Progenitor cell of endocrine pancreas (in vitro differentiated cells): ENCODE results near the gene MTRF1L. TPM values are rescaled to one million over a fixed set of nuclear protein-coding genes. Genes with fewer than 3 reads are reported as not detected.

ENCODE experiments used
- DNase-seq: peaks from one replicate; pipeline ENCODE4 v3.0.0; 2021; ENCODE audit warnings: low spot score; ENCODE audit not compliant: unreplicated experiment
- H3K27ac Mint-ChIP-seq: 2 replicates; pipeline ENCODE4 v1.8.0; 2021; ENCODE audit warnings: mild to moderate bottlenecking, moderate library complexity, mixed read lengths
- H3K27me3 Mint-ChIP-seq: 2 replicates; pipeline ENCODE4 v1.8.0; 2021; ENCODE audit warnings: mixed read lengths
- H3K36me3 Mint-ChIP-seq: 2 replicates; pipeline ENCODE4 v1.8.0; 2022; ENCODE audit warnings: mixed read lengths; ENCODE audit not compliant: insufficient read depth
- H3K4me1 Mint-ChIP-seq: 2 replicates; pipeline ENCODE4 v1.8.0; 2021; ENCODE audit warnings: low read depth, mixed read lengths
- H3K4me3 Mint-ChIP-seq: 2 replicates; pipeline ENCODE4 v1.8.0; 2021; ENCODE audit warnings: low read depth, mild to moderate bottlenecking, moderate library complexity, mixed read lengths
- H3K9me3 Mint-ChIP-seq: 2 replicates; pipeline ENCODE4 v1.8.0; 2021; ENCODE audit warnings: low read depth, mixed read lengths
- CTCF ChIP-seq: fragments of 200-600 bp; sonication (generic); IDR thresholded peaks from one replicate; pipeline ENCODE4 v1.5.0; 2021; ENCODE audit warnings: antibody characterized with exemption, mild to moderate bottlenecking; ENCODE audit not compliant: unreplicated experiment
- long read RNA-seq: library from polyadenylated mRNA; unstranded; transcript quantifications from one replicate; pipeline ENCODE4 v2.0.0, GENCODE V29; 2020
- total RNA-seq: library from RNA; stranded (reverse); gene quantifications from 2 replicates; pipeline ENCODE4 v1.2.1, GENCODE V29; 2021

Gene MTRF1L
- 17.5 and 18.4 TPM in 2 replicates for total RNA-seq
- long read RNA-seq, transcript MTRF1L-203 (7 exons, 3,676 nt), result major isoform, 14 of 40 reads
- long read RNA-seq, transcript MTRF1L-208 (7 exons, 3,651 nt), result minor isoform, 13 of 40 reads
- long read RNA-seq, transcript MTRF1L-202 (6 exons, 3,539 nt), result minor isoform, 5 of 40 reads
- long read RNA-seq, partial matches to known transcripts, result 2 of 40 reads
- long read RNA-seq, other reads (novel, unspliced or antisense), result 5 of 40 reads

DNA sequence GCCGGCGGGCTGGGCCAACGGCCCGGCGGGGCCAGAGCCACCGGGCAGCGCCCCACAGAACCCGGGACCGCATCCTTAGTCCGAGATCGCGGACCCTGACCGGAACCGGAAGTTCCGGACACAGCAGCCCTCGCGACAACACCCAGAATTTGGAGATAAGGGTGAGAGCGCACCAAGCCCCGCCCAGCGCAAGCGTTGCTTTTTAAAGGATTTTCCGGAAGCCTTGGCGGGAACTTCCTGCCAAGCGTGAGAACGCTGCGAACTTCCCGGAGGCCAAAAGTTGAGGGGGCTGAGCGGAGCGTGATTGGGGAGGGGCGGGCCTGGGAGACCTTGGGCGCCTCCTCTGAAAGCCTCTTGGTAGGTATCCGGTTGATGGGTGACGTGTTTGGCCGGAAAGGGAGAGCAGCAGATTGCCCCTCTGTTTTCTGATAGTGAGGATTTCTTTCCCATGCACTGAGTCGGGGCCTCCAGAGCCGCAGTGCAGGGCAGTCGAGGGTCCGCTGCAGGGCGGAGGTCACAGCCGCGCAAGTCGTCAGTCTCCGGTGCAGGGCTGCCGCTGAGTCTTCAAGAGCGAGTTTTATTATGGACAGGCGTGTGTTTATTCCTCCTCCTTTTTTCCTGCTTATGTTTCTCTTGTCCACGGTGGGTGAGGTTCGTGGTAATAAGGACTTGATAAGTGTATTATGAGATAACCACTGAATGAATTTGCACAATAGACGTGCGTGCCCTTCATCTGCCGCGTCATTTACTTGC, at the start of gene MTRF1L:
Gene MTRF1L (minus strand): TSS at position 97 of the 753 bp plus-strand sequence. CDS start 24 bp downstream, at position 73.
- peak; percentile 82 for DNase-seq
- TF ChIP-seq CTCF, result no peak
- Mint-ChIP-seq H3K9me3 (no peaks in the 10 kb centered on the region), H3K36me3 (peaks cover 4% of the 10 kb centered on the region), H3K4me3 (peak within 1 kb of the TSS; percentile 98), H3K27me3 (no peaks in the 10 kb centered on the region), H3K27ac (peak within 1 kb of the TSS; percentile 99), H3K4me1 (peaks cover 17% of the 10 kb centered on the region)

DNA sequence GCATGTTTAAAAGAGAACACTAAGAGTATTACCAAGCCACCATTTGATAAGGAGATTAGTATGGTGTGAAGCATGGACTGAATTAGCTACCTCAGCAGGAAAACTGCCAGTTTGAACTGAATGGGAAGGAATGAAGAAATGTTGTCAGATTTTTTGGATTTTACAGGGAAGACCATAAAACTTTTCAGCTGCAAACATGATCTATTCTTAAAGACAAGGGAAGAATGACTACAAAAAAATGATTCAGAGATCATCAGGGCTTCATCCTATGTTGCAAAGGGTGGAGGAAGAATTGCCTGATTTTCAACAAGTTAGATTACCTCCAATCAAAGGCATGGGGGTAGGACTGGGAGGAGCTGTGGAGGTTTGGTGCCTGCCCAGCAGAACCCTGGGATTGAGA, 49.3 kb upstream of the MTRF1L start:
- no peaks in the 10 kb centered on the region for H3K4me1 Mint-ChIP-seq
- DNase-seq, result no peak
- H3K9me3 Mint-ChIP-seq, result no peaks in the 10 kb centered on the region
- no peak overlapping the region for H3K27ac Mint-ChIP-seq
- no peaks in the 10 kb centered on the region for H3K27me3 Mint-ChIP-seq
- H3K4me3 Mint-ChIP-seq, result no peak overlapping the region
- TF ChIP-seq CTCF, result no peak
- no peaks in the 10 kb centered on the region for H3K36me3 Mint-ChIP-seq

GRCh38 chr6:153048631-153049030, 46.1 kb upstream of the MTRF1L start:
- H3K4me3 Mint-ChIP-seq, result no peak overlapping the region
- DNase-seq, result no peak
- no peaks in the 10 kb centered on the region for H3K4me1 Mint-ChIP-seq
- no peaks in the 10 kb centered on the region for H3K36me3 Mint-ChIP-seq
- no peaks in the 10 kb centered on the region for H3K9me3 Mint-ChIP-seq
- H3K27me3 Mint-ChIP-seq, result no peaks in the 10 kb centered on the region
- TF ChIP-seq CTCF, result no peak
- no peak overlapping the region for H3K27ac Mint-ChIP-seq

DNA sequence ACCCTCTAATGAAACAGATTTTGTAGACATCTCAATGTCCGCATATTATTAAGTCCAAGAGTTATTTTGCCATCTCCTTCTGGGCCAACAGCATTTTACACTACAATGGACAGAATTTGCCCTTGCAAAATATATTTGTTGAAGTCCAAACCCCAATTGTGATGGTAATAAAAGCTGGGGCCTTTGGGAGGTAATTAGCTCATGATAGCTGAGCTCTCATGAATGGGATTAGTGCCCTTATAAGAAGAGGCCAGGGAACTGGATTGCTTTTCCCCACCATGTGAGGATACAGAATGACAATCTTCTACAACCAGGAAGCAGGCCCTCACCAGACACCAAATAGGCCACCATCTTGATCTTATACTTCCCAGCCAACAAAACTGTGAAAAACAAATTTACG, 44.9 kb upstream of the MTRF1L start:
- Mint-ChIP-seq H3K4me3 (no peak overlapping the region), H3K27me3 (no peaks in the 10 kb centered on the region), H3K9me3 (no peaks in the 10 kb centered on the region), H3K27ac (no peak overlapping the region), H3K36me3 (no peaks in the 10 kb centered on the region), H3K4me1 (no peaks in the 10 kb centered on the region)
- no peak for TF ChIP-seq CTCF
- no peak for DNase-seq

- no peaks in the 10 kb centered on the region for H3K36me3 Mint-ChIP-seq
- H3K9me3 Mint-ChIP-seq, result no peaks in the 10 kb centered on the region
- no peak for DNase-seq
- no peaks in the 10 kb centered on the region for H3K27me3 Mint-ChIP-seq
- no peaks in the 10 kb centered on the region for H3K4me1 Mint-ChIP-seq
- H3K27ac Mint-ChIP-seq, result no peak overlapping the region
- TF ChIP-seq CTCF, result no peak
- H3K4me3 Mint-ChIP-seq, result no peak overlapping the region
Observed at GRCh38 chr6:153045271-153045670, 42.8 kb upstream of the MTRF1L start.
